Spinal cord (tissue), 10 donors: ENCODE data around the gene NAV2. TPM values are rescaled to one million over a fixed set of nuclear protein-coding genes. Genes with fewer than 3 reads are reported as not detected.
A peak's percentile ranks its signal among the peaks of the same experiment; 100 is the strongest.

Source experiments
- DNase-seq, 6 donors: peaks; one replicate each; pipeline versions ENCODE4 v3.0.0 to v3.0.0-alpha.2; 2013 to 2015; ENCODE audit warnings: low spot score in 6 of 6, low read depth in 4 of 6
- H3K27ac ChIP-seq: one replicate; pipeline ENCODE4 v1.5.1; 2013; ENCODE audit warnings: low read depth, low read length, control low read depth
- H3K27me3 ChIP-seq: one replicate; pipeline ENCODE4 v1.6.1; 2013; ENCODE audit warnings: low read length; ENCODE audit not compliant: control insufficient read depth, insufficient read depth
- H3K36me3 ChIP-seq: one replicate; pipeline ENCODE4 v1.6.1; 2013; ENCODE audit warnings: low read length; ENCODE audit not compliant: control insufficient read depth, insufficient read depth
- H3K4me1 ChIP-seq: one replicate; pipeline ENCODE4 v1.6.1; 2013; ENCODE audit warnings: low read length; ENCODE audit not compliant: control insufficient read depth, insufficient read depth
- H3K4me3 ChIP-seq: one replicate; pipeline ENCODE4 v1.5.1; 2013; ENCODE audit warnings: low read depth, low read length, control low read depth
- H3K9me3 ChIP-seq: one replicate; pipeline ENCODE4 v1.6.1; 2013; ENCODE audit warnings: low read length; ENCODE audit not compliant: control insufficient read depth, insufficient read depth
- WGBS: methylation state at CpG from one replicate; pipeline ENCODE4 v1.1.5; 2013; ENCODE audit warnings: missing lambda C conversion rate; ENCODE audit not compliant: insufficient coverage; 5-methylcytosine and 5-hydroxymethylcytosine counted together
- polyA plus RNA-seq, 2 donors: library from polyadenylated mRNA; unstranded; fragments of 120-200 nt; gene quantifications; one replicate each; pipeline ENCODE4 v1.2.1, GENCODE V29; 2013; ENCODE audit not compliant: insufficient read length in 2 of 2
- total RNA-seq, 2 donors: library from RNA; depleted of rRNA in 1 of 2; stranded (reverse); fragments of 120-200 nt in 1 of 2; fragments of >200 nt in 1 of 2; gene quantifications; one replicate each; pipeline versions ENCODE4 v1.2.3 to v1.2.4, GENCODE V29; 2013 to 2014
- donor health status: healthy.

NAV2 gene
- total and polyA plus RNA-seq, 4 donors = 23.4 to 50.1 (median 30.4) TPM

DNA sequence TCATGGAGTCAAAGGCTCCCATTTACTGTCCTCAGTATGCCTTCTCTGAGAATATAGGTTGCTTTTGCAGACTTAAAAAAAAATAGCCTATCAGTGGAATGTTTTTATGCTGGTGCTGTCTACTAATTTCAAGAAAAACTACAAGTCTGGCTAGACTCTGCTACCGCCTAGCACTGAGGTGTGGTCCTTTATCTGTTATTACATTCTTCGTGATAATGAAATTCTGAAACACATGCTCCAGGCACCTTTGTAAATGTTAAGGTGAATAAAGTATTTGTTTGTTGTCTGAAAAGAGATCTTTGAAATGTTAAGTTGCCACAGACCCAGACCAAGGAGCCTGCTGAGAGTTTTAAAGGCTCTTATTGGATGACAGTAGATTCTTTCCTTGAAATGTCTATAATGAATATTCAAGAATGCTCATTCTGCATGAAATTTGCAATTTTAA, 352.3 kb downstream of the NAV2 start:
- WGBS = 71% methylated on average over 2 of the region's 2 CpGs
- Histone ChIP-seq H3K9me3 (no peaks in the 10 kb centered on the region), H3K4me1 (no peaks in the 10 kb centered on the region), H3K36me3 (peaks cover 5% of the 10 kb centered on the region), H3K27ac (no peak overlapping the region), H3K4me3 (no peak overlapping the region), H3K27me3 (no peaks in the 10 kb centered on the region)
- DNase-seq = no peak

DNA sequence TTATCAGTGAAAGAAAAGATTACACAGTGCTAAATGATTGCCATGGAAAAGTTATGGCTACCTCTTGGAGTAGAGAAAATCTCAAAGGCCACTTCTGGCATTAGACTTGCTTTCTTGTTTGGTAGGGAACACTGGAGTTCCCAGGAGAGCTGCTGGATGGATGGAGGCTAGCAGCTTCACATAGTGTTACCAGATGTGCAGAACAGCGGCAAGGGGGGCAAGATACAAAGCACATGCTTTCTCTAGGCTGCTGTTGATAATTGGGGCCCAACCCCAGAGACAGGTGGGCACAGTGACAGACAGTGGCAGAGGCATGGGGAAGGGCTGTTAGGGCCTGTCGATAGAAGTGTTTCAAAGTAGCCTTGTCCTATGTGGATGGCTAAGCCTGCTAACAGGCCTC, 352.8 kb downstream of the NAV2 start:
- Histone ChIP-seq H3K27me3 (no peaks in the 10 kb centered on the region), H3K4me3 (no peak overlapping the region), H3K4me1 (no peaks in the 10 kb centered on the region), H3K36me3 (peaks cover 5% of the 10 kb centered on the region), H3K9me3 (no peaks in the 10 kb centered on the region), H3K27ac (no peak overlapping the region)
- WGBS = 72% methylated on average over 1 of the region's 2 CpGs
- no peak for DNase-seq

DNA sequence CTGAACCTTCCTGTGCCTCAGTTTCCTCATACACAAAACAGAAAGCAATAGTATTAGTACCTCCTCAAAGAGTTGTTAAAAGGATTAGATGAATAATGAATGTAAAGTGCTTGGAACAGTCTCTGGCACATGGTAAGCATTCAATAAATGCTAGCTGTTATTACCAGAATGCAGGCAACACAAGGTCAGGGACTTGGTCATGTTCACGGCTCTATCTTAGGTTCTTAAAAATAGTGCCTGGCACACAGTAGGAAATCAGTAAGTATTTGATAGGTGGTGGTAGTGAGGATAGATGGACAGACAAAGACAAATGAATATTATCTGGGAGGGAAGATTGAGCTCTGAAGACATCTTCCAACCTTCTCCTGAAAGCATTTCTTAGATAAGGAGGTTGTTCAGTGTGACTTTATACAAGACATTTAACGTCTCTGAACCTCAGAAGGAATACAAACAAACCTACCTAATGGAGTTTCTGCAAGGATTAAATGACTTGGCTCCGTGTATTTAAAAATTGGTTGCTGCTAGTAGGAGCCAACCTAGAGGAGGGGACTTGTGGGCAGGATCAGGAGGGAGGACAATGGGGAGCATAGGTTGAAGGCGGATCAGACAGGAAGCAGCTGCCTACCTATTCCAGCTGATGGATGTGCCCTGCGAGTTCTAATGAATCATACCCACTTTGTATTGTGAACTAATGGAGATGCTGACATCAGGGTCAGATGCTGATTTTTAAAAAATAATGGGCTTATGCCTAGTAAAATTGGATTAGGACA, 353.6 kb downstream of the NAV2 start:
- WGBS = 100% methylated on average over 2 of the region's 5 CpGs
- H3K9me3 ChIP-seq = no peaks in the 10 kb centered on the region
- H3K27me3 ChIP-seq = no peaks in the 10 kb centered on the region
- peaks cover 5% of the 10 kb centered on the region for H3K36me3 ChIP-seq
- H3K4me1 ChIP-seq = no peaks in the 10 kb centered on the region
- H3K4me3 ChIP-seq = no peak overlapping the region
- H3K27ac ChIP-seq = no peak overlapping the region
- no peak for DNase-seq

GRCh38 chr11:20066783-20067156, 354.1 kb downstream of the NAV2 start:
- DNase-seq = no peak
- Histone ChIP-seq H3K27ac (no peak overlapping the region), H3K27me3 (no peaks in the 10 kb centered on the region), H3K9me3 (no peaks in the 10 kb centered on the region), H3K4me3 (no peak overlapping the region), H3K36me3 (peaks cover 5% of the 10 kb centered on the region), H3K4me1 (no peaks in the 10 kb centered on the region)
- WGBS = 100% methylated on average over 1 of the region's 3 CpGs

GRCh38 chr11:20067665-20068064, 355.0 kb downstream of the NAV2 start:
- no peaks in the 10 kb centered on the region for H3K4me1 ChIP-seq
- H3K27ac ChIP-seq = no peak overlapping the region
- peaks cover 5% of the 10 kb centered on the region for H3K36me3 ChIP-seq
- H3K27me3 ChIP-seq = no peaks in the 10 kb centered on the region
- no peak for DNase-seq
- no peak overlapping the region for H3K4me3 ChIP-seq
- no peaks in the 10 kb centered on the region for H3K9me3 ChIP-seq
- WGBS = no CpG with 5 or more reads among the region's 2 CpGs

- H3K4me3 ChIP-seq = no peak overlapping the region
- H3K36me3 ChIP-seq = peaks cover 5% of the 10 kb centered on the region
- no peaks in the 10 kb centered on the region for H3K27me3 ChIP-seq
- no peak for DNase-seq
- no peaks in the 10 kb centered on the region for H3K9me3 ChIP-seq
- no peak overlapping the region for H3K27ac ChIP-seq
- 71% methylated on average over 1 of the region's 2 CpGs for WGBS
- H3K4me1 ChIP-seq = no peaks in the 10 kb centered on the region
Measured at GRCh38 chr11:20068691-20069090, 356.1 kb downstream of the NAV2 start.

- no peak overlapping the region for H3K4me3 ChIP-seq
- no peak overlapping the region for H3K27ac ChIP-seq
- 80% methylated on average over 1 of the region's 3 CpGs for WGBS
- H3K9me3 ChIP-seq = no peaks in the 10 kb centered on the region
- H3K27me3 ChIP-seq = no peaks in the 10 kb centered on the region
- no peaks in the 10 kb centered on the region for H3K4me1 ChIP-seq
- peak in 1 of 6 donors; percentile 33 for DNase-seq
- H3K36me3 ChIP-seq = peaks cover 5% of the 10 kb centered on the region
Measured at GRCh38 chr11:20070459-20070858, 357.8 kb downstream of the NAV2 start.

- Histone ChIP-seq H3K27ac (no peak overlapping the region), H3K36me3 (peaks cover 11% of the 10 kb centered on the region), H3K27me3 (no peaks in the 10 kb centered on the region), H3K4me1 (no peaks in the 10 kb centered on the region), H3K9me3 (no peaks in the 10 kb centered on the region), H3K4me3 (no peak overlapping the region)
- WGBS = 89% methylated on average over 4 of the region's 4 CpGs
- no peak for DNase-seq
Measured at GRCh38 chr11:20075627-20076026, 363.0 kb downstream of the NAV2 start.

DNA sequence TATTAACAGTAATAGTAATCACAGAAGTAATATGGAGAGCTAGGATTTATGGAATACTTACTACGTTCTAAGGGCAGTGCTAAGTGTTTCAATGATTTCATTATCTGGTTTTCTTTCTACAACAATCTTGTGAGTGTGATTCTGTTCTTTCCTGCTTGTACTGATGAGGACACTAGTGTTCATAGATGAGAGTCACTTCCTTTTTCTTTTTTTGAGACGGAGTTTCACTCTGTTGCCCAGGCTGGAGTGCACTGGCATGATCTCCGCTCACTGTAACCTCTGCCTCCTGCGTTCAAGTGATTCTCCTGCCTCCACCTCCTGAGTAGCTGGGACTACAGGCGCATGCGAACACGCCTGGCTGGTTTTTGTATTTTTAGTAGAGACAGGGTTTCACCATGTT, 366.2 kb downstream of the NAV2 start:
- peaks cover 17% of the 10 kb centered on the region for H3K36me3 ChIP-seq
- H3K9me3 ChIP-seq = no peaks in the 10 kb centered on the region
- 86% methylated on average over 4 of the region's 7 CpGs for WGBS
- no peak for DNase-seq
- no peaks in the 10 kb centered on the region for H3K4me1 ChIP-seq
- no peak overlapping the region for H3K4me3 ChIP-seq
- no peak overlapping the region for H3K27ac ChIP-seq
- H3K27me3 ChIP-seq = no peaks in the 10 kb centered on the region

GRCh38 chr11:20080032-20080685, 367.5 kb downstream of the NAV2 start:
- 80% methylated on average over 5 of the region's 9 CpGs for WGBS
- Histone ChIP-seq H3K27me3 (no peaks in the 10 kb centered on the region), H3K4me3 (no peak overlapping the region), H3K9me3 (no peaks in the 10 kb centered on the region), H3K27ac (no peak overlapping the region), H3K36me3 (peaks cover 28% of the 10 kb centered on the region), H3K4me1 (no peaks in the 10 kb centered on the region)
- DNase-seq = no peak
